Karpas-422 (cell line): ENCODE measurements around the gene GALNT1. TPM values are rescaled to one million over a fixed set of nuclear protein-coding genes. Genes with fewer than 3 reads are reported as not detected.

Source experiments
- DNase-seq: peaks from one replicate; pipeline ENCODE4 v3.0.0-alpha.2; 2015
- H2AFZ ChIP-seq: fragments of 200-600 bp; sonication (generic); 2 replicates; pipeline ENCODE4 v1.6.1; 2014; ENCODE audit warnings: antibody characterized with exemption, low read length, mixed read lengths
- H3K27ac ChIP-seq: fragments of 200-600 bp; sonication (generic); 2 replicates; pipeline ENCODE4 v1.5.1; 2014; ENCODE audit warnings: mild to moderate bottlenecking, low read length, moderate library complexity
- H3K27me3 ChIP-seq: fragments of 200-600 bp; sonication (generic); 2 replicates; pipeline ENCODE4 v1.6.1; 2014; ENCODE audit warnings: low read length, mixed read lengths
- H3K36me3 ChIP-seq: fragments of 200-600 bp; sonication (generic); 2 replicates; pipeline ENCODE4 v1.6.1; 2014; ENCODE audit warnings: low read length, mixed read lengths; ENCODE audit not compliant: insufficient read depth
- H3K4me1 ChIP-seq: fragments of 200-600 bp; sonication (generic); 2 replicates; pipeline ENCODE4 v1.6.1; 2014; ENCODE audit warnings: mild to moderate bottlenecking, low read length, mixed read lengths
- H3K4me2 ChIP-seq: fragments of 200-600 bp; sonication (generic); 2 replicates; pipeline ENCODE4 v1.6.1; 2014; ENCODE audit warnings: low read length, low read depth, mild to moderate bottlenecking; ENCODE audit not compliant: poor library complexity, severe bottlenecking
- H3K4me3 ChIP-seq: fragments of 200-600 bp; sonication (generic); 2 replicates; pipeline ENCODE4 v1.5.1; 2014; ENCODE audit warnings: mild to moderate bottlenecking, antibody characterized with exemption, low read length, mixed read lengths
- H3K79me2 ChIP-seq: fragments of 200-600 bp; sonication (generic); 2 replicates; pipeline ENCODE4 v1.6.1; 2014; ENCODE audit warnings: mild to moderate bottlenecking, low read length, mixed read lengths
- H3K9ac ChIP-seq: fragments of 200-600 bp; sonication (generic); 2 replicates; pipeline ENCODE4 v1.6.0; 2014; ENCODE audit warnings: low read length
- H3K9me2 ChIP-seq: fragments of 200-600 bp; sonication (generic), shearing (Covaris generic); replicated peaks from 2 replicates; pipeline ENCODE4 v1.6.0; 2014; ENCODE audit warnings: mild to moderate bottlenecking, low read length, moderate library complexity; ENCODE audit not compliant: insufficient read depth
- H3K9me3 ChIP-seq: fragments of 300-700, 200-600 bp; sonication (generic); 2 replicates; pipeline ENCODE4 v1.6.1; 2014; ENCODE audit warnings: low read length, mixed read lengths
- H4K20me1 ChIP-seq: fragments of 200-600 bp; sonication (generic); 2 replicates; pipeline ENCODE4 v1.6.1; 2014; ENCODE audit warnings: mild to moderate bottlenecking, antibody characterized with exemption, low read length, low read depth; ENCODE audit not compliant: insufficient read depth
- total RNA-seq: library from RNA; depleted of rRNA; stranded (reverse); fragments of >200 nt; shearing (Covaris generic); gene quantifications from 2 replicates; pipeline ENCODE4 v1.2.3, GENCODE V29; 2014; ENCODE audit warnings: low replicate concordance

The GALNT1 gene
- total RNA-seq, 1 experiment from 2014 or later, result 259 TPM

- no peak overlapping the region for H3K4me3 ChIP-seq
- no peaks in the 10 kb centered on the region for H3K9me3 ChIP-seq
- no peak overlapping the region for H3K9ac ChIP-seq
- DNase-seq, result no peak
- no peak overlapping the region for H2AFZ ChIP-seq
- H3K36me3 ChIP-seq, result peaks cover 62% of the 10 kb centered on the region
- H3K27ac ChIP-seq, result peak overlapping the region; percentile 29
- H3K4me2 ChIP-seq, result no peak overlapping the region
- H3K27me3 ChIP-seq, result no peaks in the 10 kb centered on the region
- no peaks in the 10 kb centered on the region for H3K9me2 ChIP-seq
- H3K79me2 ChIP-seq, result peaks cover 97% of the 10 kb centered on the region
- no peaks in the 10 kb centered on the region for H4K20me1 ChIP-seq
- H3K4me1 ChIP-seq, result peaks cover 42% of the 10 kb centered on the region
Measured at GRCh38 chr18:35662293-35663062, 80.9 kb downstream of the GALNT1 start.

GRCh38 chr18:35671966-35672603, 90.5 kb downstream of the GALNT1 start:
- H3K4me2 ChIP-seq, result no peak overlapping the region
- no peaks in the 10 kb centered on the region for H3K9me2 ChIP-seq
- no peak overlapping the region for H3K27ac ChIP-seq
- peaks cover 58% of the 10 kb centered on the region for H3K36me3 ChIP-seq
- no peak overlapping the region for H3K4me3 ChIP-seq
- H4K20me1 ChIP-seq, result no peaks in the 10 kb centered on the region
- H3K9ac ChIP-seq, result no peak overlapping the region
- H2AFZ ChIP-seq, result no peak overlapping the region
- no peaks in the 10 kb centered on the region for H3K9me3 ChIP-seq
- no peaks in the 10 kb centered on the region for H3K27me3 ChIP-seq
- no peak for DNase-seq
- peaks cover 6% of the 10 kb centered on the region; the same call in 1 of the 2 replicates for H3K4me1 ChIP-seq
- H3K79me2 ChIP-seq, result peaks cover 88% of the 10 kb centered on the region

- Histone ChIP-seq H3K27me3 (no peaks in the 10 kb centered on the region), H3K4me2 (no peak overlapping the region), H3K9me2 (no peaks in the 10 kb centered on the region), H3K79me2 (peaks cover 87% of the 10 kb centered on the region), H3K9me3 (no peaks in the 10 kb centered on the region), H2AFZ (no peak overlapping the region), H3K4me1 (peaks cover 11% of the 10 kb centered on the region), H3K36me3 (peaks cover 55% of the 10 kb centered on the region), H3K27ac (no peak overlapping the region), H4K20me1 (no peaks in the 10 kb centered on the region), H3K4me3 (no peak overlapping the region), H3K9ac (no peak overlapping the region)
- DNase-seq, result no peak
Measured at GRCh38 chr18:35672897-35673296, 91.4 kb downstream of the GALNT1 start.

GRCh38 chr18:35673682-35674081, 92.1 kb downstream of the GALNT1 start:
- peaks cover 56% of the 10 kb centered on the region for H3K36me3 ChIP-seq
- H3K9ac ChIP-seq, result no peak overlapping the region
- H3K4me2 ChIP-seq, result no peak overlapping the region
- H3K4me1 ChIP-seq, result peaks cover 18% of the 10 kb centered on the region
- peaks cover 88% of the 10 kb centered on the region for H3K79me2 ChIP-seq
- H2AFZ ChIP-seq, result no peak overlapping the region
- H3K27me3 ChIP-seq, result no peaks in the 10 kb centered on the region
- H3K9me3 ChIP-seq, result no peaks in the 10 kb centered on the region
- H3K9me2 ChIP-seq, result no peaks in the 10 kb centered on the region
- no peaks in the 10 kb centered on the region for H4K20me1 ChIP-seq
- no peak overlapping the region for H3K27ac ChIP-seq
- DNase-seq, result no peak
- no peak overlapping the region for H3K4me3 ChIP-seq

GRCh38 chr18:35680139-35680551, 98.6 kb downstream of the GALNT1 start:
- no peak overlapping the region for H3K9ac ChIP-seq
- no peak overlapping the region for H3K4me2 ChIP-seq
- no peaks in the 10 kb centered on the region for H4K20me1 ChIP-seq
- DNase-seq, result no peak
- no peak overlapping the region for H2AFZ ChIP-seq
- H3K9me2 ChIP-seq, result no peaks in the 10 kb centered on the region
- H3K36me3 ChIP-seq, result peaks cover 77% of the 10 kb centered on the region
- no peaks in the 10 kb centered on the region for H3K9me3 ChIP-seq
- peaks cover 92% of the 10 kb centered on the region for H3K79me2 ChIP-seq
- H3K27me3 ChIP-seq, result no peaks in the 10 kb centered on the region
- H3K4me3 ChIP-seq, result no peak overlapping the region
- peaks cover 52% of the 10 kb centered on the region for H3K4me1 ChIP-seq
- H3K27ac ChIP-seq, result peak overlapping the region; percentile 35

- Histone ChIP-seq H3K9me2 (no peaks in the 10 kb centered on the region), H3K27ac (peak overlapping the region; percentile 21; the same call in 1 of the 2 replicates), H3K27me3 (no peaks in the 10 kb centered on the region), H4K20me1 (no peaks in the 10 kb centered on the region), H2AFZ (no peak overlapping the region), H3K9me3 (no peaks in the 10 kb centered on the region), H3K4me1 (peaks cover 47% of the 10 kb centered on the region), H3K4me2 (no peak overlapping the region), H3K79me2 (peaks cover 82% of the 10 kb centered on the region), H3K4me3 (no peak overlapping the region), H3K36me3 (peaks cover 71% of the 10 kb centered on the region), H3K9ac (no peak overlapping the region)
- no peak for DNase-seq
Measured at GRCh38 chr18:35682281-35682867, 100.8 kb downstream of the GALNT1 start.

GRCh38 chr18:35683021-35683420, 101.5 kb downstream of the GALNT1 start:
- Histone ChIP-seq H3K4me1 (peaks cover 42% of the 10 kb centered on the region), H3K79me2 (peaks cover 83% of the 10 kb centered on the region), H3K4me2 (no peak overlapping the region), H3K9ac (no peak overlapping the region), H3K36me3 (peaks cover 72% of the 10 kb centered on the region), H3K9me3 (no peaks in the 10 kb centered on the region), H2AFZ (no peak overlapping the region), H4K20me1 (no peaks in the 10 kb centered on the region), H3K27ac (peak overlapping the region; percentile 21), H3K4me3 (no peak overlapping the region), H3K9me2 (no peaks in the 10 kb centered on the region), H3K27me3 (no peaks in the 10 kb centered on the region)
- no peak for DNase-seq

- Histone ChIP-seq H4K20me1 (no peaks in the 10 kb centered on the region), H3K9me3 (no peaks in the 10 kb centered on the region), H2AFZ (no peak overlapping the region), H3K9me2 (no peaks in the 10 kb centered on the region), H3K79me2 (peaks cover 65% of the 10 kb centered on the region), H3K9ac (no peak overlapping the region), H3K27ac (peak overlapping the region; percentile 47; the same call in 1 of the 2 replicates), H3K4me2 (no peak overlapping the region), H3K27me3 (no peaks in the 10 kb centered on the region), H3K4me1 (peaks cover 4% of the 10 kb centered on the region; the same call in 1 of the 2 replicates), H3K4me3 (no peak overlapping the region), H3K36me3 (peaks cover 77% of the 10 kb centered on the region)
- no peak for DNase-seq
Measured at GRCh38 chr18:35688757-35689156, 107.2 kb downstream of the GALNT1 start.
